Nephron progenitor cell (in vitro differentiated cells): ENCODE results near the gene CITED4.
A peak's percentile ranks its signal among the peaks of the same experiment; 100 is the strongest.

Experiments
- DNase-seq: peaks from one replicate; pipeline ENCODE4 v3.0.0; 2021
- H3K27ac Mint-ChIP-seq: 2 replicates; pipeline ENCODE4 v1.8.0; 2021; ENCODE audit warnings: mild to moderate bottlenecking, moderate library complexity, mixed read lengths
- H3K27me3 Mint-ChIP-seq: 2 replicates; pipeline ENCODE4 v1.8.0; 2021; ENCODE audit warnings: mild to moderate bottlenecking, low read depth, mixed read lengths; ENCODE audit not compliant: poor library complexity
- H3K36me3 Mint-ChIP-seq: 2 replicates; pipeline ENCODE4 v1.8.0; 2021; ENCODE audit warnings: low read depth, mixed read lengths
- H3K4me1 Mint-ChIP-seq: 2 replicates; pipeline ENCODE4 v1.8.0; 2021; ENCODE audit warnings: mixed read lengths
- H3K4me3 Mint-ChIP-seq: 2 replicates; pipeline ENCODE4 v1.8.0; 2021; ENCODE audit warnings: mild to moderate bottlenecking, moderate library complexity, mixed read lengths
- H3K9me3 Mint-ChIP-seq: 2 replicates; pipeline ENCODE4 v1.8.0; 2021; ENCODE audit warnings: mild to moderate bottlenecking, moderate library complexity, mixed read lengths
- TF ChIP-seq, protein P1 (sequence below): fragments of 200-600 bp; sonication (generic); IDR thresholded peaks from 2 replicates; pipeline ENCODE4 v1.5.0; 2021; ENCODE audit warnings: antibody characterized with exemption

CITED4 gene

GRCh38 chr1:40849801-40850592, 12.2 kb downstream of the CITED4 start:
- Mint-ChIP-seq H3K36me3 (no peaks in the 10 kb centered on the region), H3K4me3 (no peak overlapping the region), H3K27me3 (peaks cover 8% of the 10 kb centered on the region), H3K9me3 (no peaks in the 10 kb centered on the region), H3K27ac (no peak overlapping the region), H3K4me1 (peaks cover 9% of the 10 kb centered on the region)
- peak; percentile 81 for DNase-seq
- TF ChIP-seq, protein P1, sequence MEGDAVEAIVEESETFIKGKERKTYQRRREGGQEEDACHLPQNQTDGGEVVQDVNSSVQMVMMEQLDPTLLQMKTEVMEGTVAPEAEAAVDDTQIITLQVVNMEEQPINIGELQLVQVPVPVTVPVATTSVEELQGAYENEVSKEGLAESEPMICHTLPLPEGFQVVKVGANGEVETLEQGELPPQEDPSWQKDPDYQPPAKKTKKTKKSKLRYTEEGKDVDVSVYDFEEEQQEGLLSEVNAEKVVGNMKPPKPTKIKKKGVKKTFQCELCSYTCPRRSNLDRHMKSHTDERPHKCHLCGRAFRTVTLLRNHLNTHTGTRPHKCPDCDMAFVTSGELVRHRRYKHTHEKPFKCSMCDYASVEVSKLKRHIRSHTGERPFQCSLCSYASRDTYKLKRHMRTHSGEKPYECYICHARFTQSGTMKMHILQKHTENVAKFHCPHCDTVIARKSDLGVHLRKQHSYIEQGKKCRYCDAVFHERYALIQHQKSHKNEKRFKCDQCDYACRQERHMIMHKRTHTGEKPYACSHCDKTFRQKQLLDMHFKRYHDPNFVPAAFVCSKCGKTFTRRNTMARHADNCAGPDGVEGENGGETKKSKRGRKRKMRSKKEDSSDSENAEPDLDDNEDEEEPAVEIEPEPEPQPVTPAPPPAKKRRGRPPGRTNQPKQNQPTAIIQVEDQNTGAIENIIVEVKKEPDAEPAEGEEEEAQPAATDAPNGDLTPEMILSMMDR = peak; percentile 94

- TF ChIP-seq, protein P1 = peak; percentile 86
- Mint-ChIP-seq H3K9me3 (no peaks in the 10 kb centered on the region), H3K4me3 (no peak overlapping the region), H3K27me3 (peaks cover 10% of the 10 kb centered on the region), H3K36me3 (no peaks in the 10 kb centered on the region), H3K4me1 (peaks cover 13% of the 10 kb centered on the region), H3K27ac (no peak overlapping the region)
- peak; percentile 62 for DNase-seq
Observed at GRCh38 chr1:40848530-40849189, 13.5 kb downstream of the CITED4 start.

GRCh38 chr1:40847023-40847745, 15.0 kb downstream of the CITED4 start:
- Mint-ChIP-seq H3K9me3 (peaks cover 11% of the 10 kb centered on the region), H3K4me3 (no peak overlapping the region), H3K27ac (no peak overlapping the region), H3K4me1 (peaks cover 15% of the 10 kb centered on the region), H3K27me3 (peaks cover 7% of the 10 kb centered on the region), H3K36me3 (peaks cover 5% of the 10 kb centered on the region)
- TF ChIP-seq, protein P1 = no peak
- DNase-seq = no peak

DNA sequence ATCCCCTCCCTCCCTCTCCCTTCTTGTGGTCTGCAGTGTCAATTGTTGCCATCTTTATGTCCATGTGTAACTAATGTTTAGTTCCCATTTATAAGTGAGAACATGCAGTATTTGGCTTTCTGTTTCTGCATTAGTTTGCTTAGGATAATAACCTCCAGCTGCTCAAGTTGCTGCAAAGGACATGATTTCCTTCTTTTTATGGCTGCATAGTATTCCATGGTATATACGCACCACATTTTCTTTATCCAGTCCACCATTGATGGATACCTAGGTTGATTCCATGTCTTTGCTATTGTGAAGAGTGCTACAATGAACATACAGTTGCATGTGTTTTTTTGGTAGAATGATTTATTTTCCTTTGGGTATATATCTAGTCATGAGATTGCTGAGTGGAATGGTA, 16.3 kb downstream of the CITED4 start:
- Mint-ChIP-seq H3K27ac (no peak overlapping the region), H3K4me3 (no peak overlapping the region), H3K36me3 (peaks cover 5% of the 10 kb centered on the region), H3K4me1 (peaks cover 20% of the 10 kb centered on the region), H3K27me3 (peaks cover 11% of the 10 kb centered on the region), H3K9me3 (peaks cover 14% of the 10 kb centered on the region)
- DNase-seq = no peak
- TF ChIP-seq, protein P1 = no peak

GRCh38 chr1:40844887-40845878, 17.0 kb downstream of the CITED4 start:
- Mint-ChIP-seq H3K4me1 (peaks cover 25% of the 10 kb centered on the region), H3K36me3 (peaks cover 5% of the 10 kb centered on the region), H3K9me3 (peaks cover 14% of the 10 kb centered on the region), H3K27me3 (peaks cover 14% of the 10 kb centered on the region), H3K27ac (no peak overlapping the region), H3K4me3 (no peak overlapping the region)
- no peak for DNase-seq
- TF ChIP-seq, protein P1 = no peak
